Measurements from ENCODE around the gene ELK4. TPM values are rescaled to one million over a fixed set of nuclear protein-coding genes. Genes with fewer than 3 reads are reported as not detected.

ELK4 gene
- total and polyA plus RNA-seq, 2 donors (not counting 3 experiments of a cell fraction or from before 2014, with no cell fraction given): 8.7 to 107 TPM

- dilution Hi-C loops (cut with MboI; ENCODE audit: extremely low pct_ligation_motif_present, low sequenced_read_pairs): no loop called here
- CTCF ChIA-PET: interaction anchor here (0.8 to 2.4 kb wide), 6 partner anchors 11 to 99 kb away, joined by 3 to 14 read pairs (median 4); no protein-coding TSS in a partner anchor
Observed at GRCh38 chr1:205612556-205612955, 19.3 kb downstream of the ELK4 start.

GRCh38 chr1:205612104-205612503 is 19.7 kb downstream of the ELK4 start:
- H3K79me2 ChIP-seq (ENCODE audit: control insufficient read depth, insufficient read depth, low read length): peaks cover 49% of the 10 kb centered on the region
- no peaks in the 10 kb centered on the region for H3K9me1 ChIP-seq (replicated peaks; ENCODE audit: control insufficient read depth, extremely low read depth, insufficient read depth, low read length)
- no peak for TF ChIP-seq CTCF (IDR thresholded peaks at IDR 0.05; ENCODE audit: extremely low read depth in 1 of 2, insufficient read depth in 1 of 2, low read depth in 1 of 2, low read length in 2 of 2)
- no peak for TF ChIP-seq MAX (IDR thresholded peaks at IDR 0.05; ENCODE audit: insufficient read depth, insufficient read length)
- no peak for TF ChIP-seq POLR2AphosphoS5 (IDR thresholded peaks at IDR 0.05; ENCODE audit: insufficient read depth, low read depth, low read length)
- TF ChIP-seq POLR2A (IDR thresholded peaks at IDR 0.05; ENCODE audit: low read depth, low read length): no peak
- TF ChIP-seq GATA2 (IDR thresholded peaks at IDR 0.05; ENCODE audit: insufficient read depth, insufficient read length, low read depth, low read length): no peak
- TF ChIP-seq MYC (IDR thresholded peaks at IDR 0.05; ENCODE audit: low read depth, low read length): no peak
- no peak for TF ChIP-seq JUN (IDR thresholded peaks at IDR 0.05; ENCODE audit: borderline replicate concordance, insufficient read depth, insufficient read length, low read depth)
- TF ChIP-seq EZH2 (IDR thresholded peaks at IDR 0.05; ENCODE audit: borderline replicate concordance, low read depth, low read length, severe bottlenecking): no peak
- TF ChIP-seq FOS (IDR thresholded peaks at IDR 0.05; ENCODE audit: borderline replicate concordance, insufficient read depth, low read length): no peak
- no peak overlapping the region for H3K9ac ChIP-seq (replicated peaks; ENCODE audit: extremely low read depth, insufficient read depth, low read length)
- intact Hi-C loops (cut with micrococcal nuclease) (no loop called here), dilution Hi-C loops (cut with MboI; ENCODE audit: extremely low pct_ligation_motif_present, low sequenced_read_pairs) (no loop called here)
- no peaks in the 10 kb centered on the region for H4K20me1 ChIP-seq (replicated peaks; ENCODE audit: control insufficient read depth, extremely low read depth, insufficient read depth, low read length)
- H3K27ac ChIP-seq (ENCODE audit: insufficient read depth, low read depth, low read length): no peak overlapping the region
- BruUV-seq (replicated peaks): no TSS peak
- CTCF ChIA-PET: interaction anchor here (1.0 to 2.4 kb wide), 4 partner anchors 11 to 99 kb away, joined by 3 to 14 read pairs (median 7); no protein-coding TSS in a partner anchor
- H3K4me1 ChIP-seq (ENCODE audit: control insufficient read depth, extremely low read depth, insufficient read depth, low read length): peaks cover 33% of the 10 kb centered on the region
- peaks cover 9 to 28% of the 10 kb centered on the region in 2 experiments for H3K36me3 ChIP-seq (ENCODE audit: control insufficient read depth in 2 of 2, extremely low read depth in 1 of 2, insufficient read depth in 2 of 2, low read length in 2 of 2)
- POLR2A ChIA-PET: no interaction called here
- FAIRE-seq (no peak), DNase-seq (ENCODE audit: low read depth, low spot score) (no peak)
- no peak overlapping the region for H2AFZ ChIP-seq (ENCODE audit: low read depth, low read length)
- no peaks in the 10 kb centered on the region for H3K27me3 ChIP-seq (ENCODE audit: control insufficient read depth in 2 of 2, insufficient read depth in 2 of 2, low read length in 2 of 2)
- H3K9me3 ChIP-seq (replicated peaks; ENCODE audit: control insufficient read depth, insufficient read depth, low read length): no peaks in the 10 kb centered on the region
- no peak overlapping the region for H3K4me3 ChIP-seq (replicated peaks in 1 of 3; ENCODE audit: insufficient read depth in 1 of 3, low read depth in 1 of 3, low read length in 3 of 3)
- H3K4me2 ChIP-seq (ENCODE audit: insufficient read depth, low read length): no peak overlapping the region

More at GRCh38 chr1:205612556-205612955, 19.3 kb downstream of the ELK4 start:
- Histone ChIP-seq H3K79me2 (ENCODE audit: control insufficient read depth, insufficient read depth, low read length) (peaks cover 49% of the 10 kb centered on the region), H3K9me1 (replicated peaks; ENCODE audit: control insufficient read depth, extremely low read depth, insufficient read depth, low read length) (no peaks in the 10 kb centered on the region), H3K4me2 (ENCODE audit: insufficient read depth, low read length) (no peak overlapping the region), H3K4me3 (replicated peaks in 1 of 3; ENCODE audit: insufficient read depth in 1 of 3, low read depth in 1 of 3, low read length in 3 of 3) (no peak overlapping the region), H3K9me3 (replicated peaks; ENCODE audit: control insufficient read depth, insufficient read depth, low read length) (no peaks in the 10 kb centered on the region), H4K20me1 (replicated peaks; ENCODE audit: control insufficient read depth, extremely low read depth, insufficient read depth, low read length) (no peaks in the 10 kb centered on the region), H3K4me1 (ENCODE audit: control insufficient read depth, extremely low read depth, insufficient read depth, low read length) (peaks cover 33% of the 10 kb centered on the region), H3K36me3 (ENCODE audit: control insufficient read depth in 2 of 2, extremely low read depth in 1 of 2, insufficient read depth in 2 of 2, low read length in 2 of 2) (peaks cover 9 to 28% of the 10 kb centered on the region in 2 experiments), H3K9ac (replicated peaks; ENCODE audit: extremely low read depth, insufficient read depth, low read length) (no peak overlapping the region), H3K27me3 (ENCODE audit: control insufficient read depth in 2 of 2, insufficient read depth in 2 of 2, low read length in 2 of 2) (no peaks in the 10 kb centered on the region), H2AFZ (ENCODE audit: low read depth, low read length) (no peak overlapping the region), H3K27ac (ENCODE audit: insufficient read depth, low read depth, low read length) (no peak overlapping the region)
- POLR2A ChIA-PET: no interaction called here
- intact Hi-C loops (cut with micrococcal nuclease): no loop called here
- FAIRE-seq (no peak), DNase-seq (ENCODE audit: low read depth, low spot score) (no peak)
- no peak for TF ChIP-seq GATA2 (IDR thresholded peaks at IDR 0.05; ENCODE audit: insufficient read depth, insufficient read length, low read depth, low read length)
- no TSS peak for BruUV-seq (replicated peaks)
